Measurements from ENCODE around the gene RGMA.
A peak's percentile ranks its signal among the peaks of the same experiment; 100 is the strongest.

- TF ChIP-seq TAF1 (IDR thresholded peaks at IDR 0.05; ENCODE audit: low read depth) (no peak), CTCF (IDR thresholded peaks at IDR 0.05; ENCODE audit: poor library complexity, severe bottlenecking) (peak; percentile 94), EP300 (conservative IDR thresholded peaks at IDR 0.05; ENCODE audit: poor library complexity, severe bottlenecking) (no peak)
These were observed 1.2 kb downstream of the RGMA start for GRCh38 chr15:93087825-93088199.

Measured in neural cell (in vitro differentiated cells).